Measurements from ENCODE around the gene MROH9.

MROH9 gene

GRCh38 chr1:170967042-170967910 is 31.9 kb downstream of the MROH9 start:
- Histone ChIP-seq H3K4me1 (ENCODE audit: control insufficient read depth, insufficient read depth, low read length, poor library complexity, severe bottlenecking) (no peaks in the 10 kb centered on the region), H3K9me3 (ENCODE audit: control insufficient read depth, low read length) (no peaks in the 10 kb centered on the region), H3K27ac (ENCODE audit: low read depth, low read length, severe bottlenecking) (no peak overlapping the region), H3K36me3 (ENCODE audit: control insufficient read depth, insufficient read depth, low read length) (no peaks in the 10 kb centered on the region), H3K4me3 (ENCODE audit: extremely low read depth, insufficient read depth, low read length, poor library complexity, severe bottlenecking) (no peak overlapping the region)
- WGBS, 2 experiments (ENCODE audit: insufficient coverage in 2 of 2), result 37 to 61% methylated on average over 3 to 4 of the region's 5 CpGs

GRCh38 chr1:170970256-170970655 is 34.9 kb downstream of the MROH9 start:
- WGBS, 2 experiments (ENCODE audit: insufficient coverage in 2 of 2), result no CpG with 5 or more reads among the region's 3 CpGs
- no peak overlapping the region for H3K4me3 ChIP-seq (ENCODE audit: extremely low read depth, insufficient read depth, low read length, poor library complexity, severe bottlenecking)
- no peaks in the 10 kb centered on the region for H3K4me1 ChIP-seq (ENCODE audit: control insufficient read depth, insufficient read depth, low read length, poor library complexity, severe bottlenecking)
- H3K36me3 ChIP-seq (ENCODE audit: control insufficient read depth, insufficient read depth, low read length), result no peaks in the 10 kb centered on the region
- no peak overlapping the region for H3K27ac ChIP-seq (ENCODE audit: low read depth, low read length, severe bottlenecking)
- H3K9me3 ChIP-seq (ENCODE audit: control insufficient read depth, low read length), result no peaks in the 10 kb centered on the region

- Histone ChIP-seq H3K36me3 (ENCODE audit: control insufficient read depth, insufficient read depth, low read length) (no peaks in the 10 kb centered on the region), H3K4me1 (ENCODE audit: control insufficient read depth, insufficient read depth, low read length, poor library complexity, severe bottlenecking) (no peaks in the 10 kb centered on the region), H3K4me3 (ENCODE audit: extremely low read depth, insufficient read depth, low read length, poor library complexity, severe bottlenecking) (no peak overlapping the region), H3K27ac (ENCODE audit: low read depth, low read length, severe bottlenecking) (no peak overlapping the region), H3K9me3 (ENCODE audit: control insufficient read depth, low read length) (peaks cover 3% of the 10 kb centered on the region)
- WGBS, 2 experiments (ENCODE audit: insufficient coverage in 2 of 2), result 83% methylated on average over 2 of the region's 2 CpGs; no CpG with 5 or more reads in 1 of the 2 experiments
Observed at GRCh38 chr1:170978371-170978910, 43.1 kb downstream of the MROH9 start.

- Histone ChIP-seq H3K9me3 (ENCODE audit: control insufficient read depth, low read length) (no peaks in the 10 kb centered on the region), H3K4me1 (ENCODE audit: control insufficient read depth, insufficient read depth, low read length, poor library complexity, severe bottlenecking) (no peaks in the 10 kb centered on the region), H3K27ac (ENCODE audit: low read depth, low read length, severe bottlenecking) (no peak overlapping the region), H3K4me3 (ENCODE audit: extremely low read depth, insufficient read depth, low read length, poor library complexity, severe bottlenecking) (no peak overlapping the region), H3K36me3 (ENCODE audit: control insufficient read depth, insufficient read depth, low read length) (no peaks in the 10 kb centered on the region)
- no CpG with 5 or more reads among the region's 1 CpG for WGBS, 2 experiments (ENCODE audit: insufficient coverage in 2 of 2)
Observed at GRCh38 chr1:170985406-170985805, 50.1 kb downstream of the MROH9 start.

GRCh38 chr1:170986901-170987300 is 51.6 kb downstream of the MROH9 start:
- 83% methylated on average over 1 of the region's 3 CpGs; no CpG with 5 or more reads in 1 of the 2 experiments for WGBS, 2 experiments (ENCODE audit: insufficient coverage in 2 of 2)
- H3K27ac ChIP-seq (ENCODE audit: low read depth, low read length, severe bottlenecking), result no peak overlapping the region
- no peaks in the 10 kb centered on the region for H3K36me3 ChIP-seq (ENCODE audit: control insufficient read depth, insufficient read depth, low read length)
- no peaks in the 10 kb centered on the region for H3K9me3 ChIP-seq (ENCODE audit: control insufficient read depth, low read length)
- no peak overlapping the region for H3K4me3 ChIP-seq (ENCODE audit: extremely low read depth, insufficient read depth, low read length, poor library complexity, severe bottlenecking)
- no peaks in the 10 kb centered on the region for H3K4me1 ChIP-seq (ENCODE audit: control insufficient read depth, insufficient read depth, low read length, poor library complexity, severe bottlenecking)

- H3K9me3 ChIP-seq (ENCODE audit: control insufficient read depth, low read length), result no peaks in the 10 kb centered on the region
- H3K27ac ChIP-seq (ENCODE audit: low read depth, low read length, severe bottlenecking), result no peak overlapping the region
- no peaks in the 10 kb centered on the region for H3K4me1 ChIP-seq (ENCODE audit: control insufficient read depth, insufficient read depth, low read length, poor library complexity, severe bottlenecking)
- H3K4me3 ChIP-seq (ENCODE audit: extremely low read depth, insufficient read depth, low read length, poor library complexity, severe bottlenecking), result no peak overlapping the region
- WGBS, 2 experiments (ENCODE audit: insufficient coverage in 2 of 2), result 77 to 94% methylated on average over 3 to 4 of the region's 5 CpGs
- H3K36me3 ChIP-seq (ENCODE audit: control insufficient read depth, insufficient read depth, low read length), result no peaks in the 10 kb centered on the region
Observed at GRCh38 chr1:170987424-170987823, 52.1 kb downstream of the MROH9 start.

GRCh38 chr1:170993151-170993550 is 57.8 kb downstream of the MROH9 start:
- Histone ChIP-seq H3K4me1 (ENCODE audit: control insufficient read depth, insufficient read depth, low read length, poor library complexity, severe bottlenecking) (no peaks in the 10 kb centered on the region), H3K9me3 (ENCODE audit: control insufficient read depth, low read length) (no peaks in the 10 kb centered on the region), H3K4me3 (ENCODE audit: extremely low read depth, insufficient read depth, low read length, poor library complexity, severe bottlenecking) (no peak overlapping the region), H3K36me3 (ENCODE audit: control insufficient read depth, insufficient read depth, low read length) (no peaks in the 10 kb centered on the region), H3K27ac (ENCODE audit: low read depth, low read length, severe bottlenecking) (no peak overlapping the region)

- Histone ChIP-seq H3K27ac (ENCODE audit: low read depth, low read length, severe bottlenecking) (no peak overlapping the region), H3K9me3 (ENCODE audit: control insufficient read depth, low read length) (no peaks in the 10 kb centered on the region), H3K4me1 (ENCODE audit: control insufficient read depth, insufficient read depth, low read length, poor library complexity, severe bottlenecking) (no peaks in the 10 kb centered on the region), H3K36me3 (ENCODE audit: control insufficient read depth, insufficient read depth, low read length) (no peaks in the 10 kb centered on the region), H3K4me3 (ENCODE audit: extremely low read depth, insufficient read depth, low read length, poor library complexity, severe bottlenecking) (no peak overlapping the region)
- WGBS, 2 experiments (ENCODE audit: insufficient coverage in 2 of 2), result 100% methylated on average over 1 of the region's 1 CpG; no CpG with 5 or more reads in 1 of the 2 experiments
Observed at GRCh38 chr1:170993717-170994116, 58.4 kb downstream of the MROH9 start.

- no peaks in the 10 kb centered on the region for H3K36me3 ChIP-seq (ENCODE audit: control insufficient read depth, insufficient read depth, low read length)
- no peaks in the 10 kb centered on the region for H3K4me1 ChIP-seq (ENCODE audit: control insufficient read depth, insufficient read depth, low read length, poor library complexity, severe bottlenecking)
- no peak overlapping the region for H3K4me3 ChIP-seq (ENCODE audit: extremely low read depth, insufficient read depth, low read length, poor library complexity, severe bottlenecking)
- no peak overlapping the region for H3K27ac ChIP-seq (ENCODE audit: low read depth, low read length, severe bottlenecking)
- H3K9me3 ChIP-seq (ENCODE audit: control insufficient read depth, low read length), result no peaks in the 10 kb centered on the region
- whole genome bisulfite sequencing, 2 experiments (ENCODE audit: insufficient coverage in 2 of 2), result 81% methylated on average over 2 of the region's 4 CpGs; no CpG with 5 or more reads in 1 of the 2 experiments
Observed at GRCh38 chr1:171014880-171015279, 79.5 kb downstream of the MROH9 start.

- Histone ChIP-seq H3K36me3 (ENCODE audit: control insufficient read depth, insufficient read depth, low read length) (no peaks in the 10 kb centered on the region), H3K4me3 (ENCODE audit: extremely low read depth, insufficient read depth, low read length, poor library complexity, severe bottlenecking) (no peak overlapping the region), H3K4me1 (ENCODE audit: control insufficient read depth, insufficient read depth, low read length, poor library complexity, severe bottlenecking) (no peaks in the 10 kb centered on the region), H3K9me3 (ENCODE audit: control insufficient read depth, low read length) (no peaks in the 10 kb centered on the region), H3K27ac (ENCODE audit: low read depth, low read length, severe bottlenecking) (no peak overlapping the region)
- WGBS, 2 experiments (ENCODE audit: insufficient coverage in 2 of 2), result 86 to 90% methylated on average over 2 of the region's 2 CpGs
Observed at GRCh38 chr1:171017426-171017825, 82.1 kb downstream of the MROH9 start.

- WGBS, 2 experiments (ENCODE audit: insufficient coverage in 2 of 2), result 87% methylated on average over 3 of the region's 4 CpGs; no CpG with 5 or more reads in 1 of the 2 experiments
- no peak overlapping the region for H3K4me3 ChIP-seq (ENCODE audit: extremely low read depth, insufficient read depth, low read length, poor library complexity, severe bottlenecking)
- no peaks in the 10 kb centered on the region for H3K4me1 ChIP-seq (ENCODE audit: control insufficient read depth, insufficient read depth, low read length, poor library complexity, severe bottlenecking)
- no peak overlapping the region for H3K27ac ChIP-seq (ENCODE audit: low read depth, low read length, severe bottlenecking)
- H3K9me3 ChIP-seq (ENCODE audit: control insufficient read depth, low read length), result no peaks in the 10 kb centered on the region
- H3K36me3 ChIP-seq (ENCODE audit: control insufficient read depth, insufficient read depth, low read length), result no peaks in the 10 kb centered on the region
Observed at GRCh38 chr1:171019971-171020370, 84.6 kb downstream of the MROH9 start.

Data from mesodermal cell (in vitro differentiated cells).